HCEC 1CT (cell line): ENCODE results near the gene TPRN.

Experiments used
- DNase-seq: peaks from one replicate; pipeline ENCODE4 v3.0.0-alpha.2; 2017

TPRN gene

DNA sequence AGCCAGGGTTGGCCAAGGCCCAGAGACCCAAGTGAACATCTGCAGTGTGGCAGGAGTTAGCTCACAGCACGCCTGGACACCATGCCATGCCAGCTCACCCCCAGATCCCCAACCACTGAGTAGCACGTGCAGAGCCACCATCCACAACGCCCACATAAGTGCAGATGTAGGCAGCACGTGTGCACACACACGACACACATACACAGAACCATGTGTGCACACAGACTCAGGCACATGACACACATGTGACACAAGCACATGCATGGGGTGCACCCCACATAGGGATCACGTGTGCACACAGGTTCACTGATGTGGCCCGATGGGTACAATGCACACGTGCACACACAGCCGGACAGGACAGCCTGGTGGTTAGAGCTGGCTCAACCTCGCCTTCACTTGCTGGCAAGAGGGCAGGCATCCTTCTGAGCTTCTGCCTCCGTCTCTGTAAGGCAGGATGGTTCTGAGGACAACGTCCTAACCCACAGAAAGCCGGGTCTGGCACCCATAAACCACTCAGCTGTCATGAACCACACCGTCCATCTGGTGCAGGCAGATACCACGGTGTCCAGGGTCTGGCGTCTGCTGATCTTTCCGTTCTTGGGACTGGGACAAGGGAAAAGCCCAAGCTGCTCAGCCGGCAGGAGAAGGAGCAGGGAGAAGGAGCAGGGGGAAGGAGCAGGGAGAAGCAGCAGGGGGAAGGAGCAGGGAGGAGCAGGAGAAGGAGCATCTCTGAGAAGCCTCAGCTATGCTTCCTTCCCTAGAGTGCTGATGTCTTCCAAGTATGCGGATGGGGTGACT lies 42.7 kb downstream of the TPRN start:
- DNase-seq, result no peak

DNA sequence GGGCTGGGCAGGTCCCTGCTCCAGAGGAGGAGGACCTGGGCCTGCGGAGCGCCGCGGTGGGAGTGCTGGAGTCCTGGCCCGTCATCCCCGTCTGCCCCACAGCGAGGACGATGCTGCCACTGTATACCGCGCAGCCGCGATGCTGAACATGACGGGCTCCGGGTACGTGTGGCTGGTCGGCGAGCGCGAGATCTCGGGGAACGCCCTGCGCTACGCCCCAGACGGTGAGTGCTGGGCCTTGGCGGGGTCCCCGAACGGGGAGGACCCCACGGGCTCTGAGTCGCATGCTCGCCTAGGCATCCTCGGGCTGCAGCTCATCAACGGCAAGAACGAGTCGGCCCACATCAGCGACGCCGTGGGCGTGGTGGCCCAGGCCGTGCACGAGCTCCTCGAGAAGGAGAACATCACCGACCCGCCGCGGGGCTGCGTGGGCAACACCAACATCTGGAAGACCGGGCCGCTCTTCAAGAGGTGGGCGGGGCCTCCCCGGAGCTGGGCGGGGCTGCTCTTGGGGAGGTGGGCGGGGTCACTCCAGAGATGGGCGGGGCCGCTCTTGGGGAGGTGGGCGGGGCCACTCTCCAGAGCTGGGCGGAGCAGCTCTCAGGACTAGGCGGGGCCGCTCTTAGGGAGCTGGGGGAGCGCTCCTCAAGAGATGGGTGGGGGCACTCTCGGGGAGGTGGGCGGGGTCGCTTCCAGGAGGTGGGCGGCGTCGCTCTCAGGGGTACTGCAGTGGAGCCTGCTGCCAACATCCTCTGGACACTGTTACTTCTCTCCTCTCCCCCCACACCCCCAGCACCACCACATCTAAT lies 43.8 kb downstream of the TPRN start:
- DNase-seq, result no peak

DNA sequence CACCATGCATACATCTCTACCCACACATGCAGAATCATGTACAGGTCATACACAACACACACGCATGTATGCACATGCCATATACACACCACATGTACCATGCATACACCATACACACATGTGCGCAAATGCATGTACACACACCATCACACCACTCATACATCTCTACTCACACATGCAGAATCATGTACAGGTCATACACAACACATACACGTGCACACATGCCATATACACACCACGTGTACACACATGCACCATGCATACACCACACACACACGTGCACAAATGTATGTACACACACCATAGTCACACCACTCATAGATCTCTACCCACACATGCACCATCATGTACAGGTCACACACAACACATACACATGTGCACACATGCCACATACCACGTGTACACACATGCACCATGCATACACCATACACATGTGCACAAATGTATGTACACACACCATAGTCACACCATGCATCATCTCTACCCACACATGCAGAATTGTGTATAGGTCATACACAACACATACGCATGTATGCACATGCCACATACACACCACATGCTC lies 47.6 kb downstream of the TPRN start:
- no peak for DNase-seq

DNA sequence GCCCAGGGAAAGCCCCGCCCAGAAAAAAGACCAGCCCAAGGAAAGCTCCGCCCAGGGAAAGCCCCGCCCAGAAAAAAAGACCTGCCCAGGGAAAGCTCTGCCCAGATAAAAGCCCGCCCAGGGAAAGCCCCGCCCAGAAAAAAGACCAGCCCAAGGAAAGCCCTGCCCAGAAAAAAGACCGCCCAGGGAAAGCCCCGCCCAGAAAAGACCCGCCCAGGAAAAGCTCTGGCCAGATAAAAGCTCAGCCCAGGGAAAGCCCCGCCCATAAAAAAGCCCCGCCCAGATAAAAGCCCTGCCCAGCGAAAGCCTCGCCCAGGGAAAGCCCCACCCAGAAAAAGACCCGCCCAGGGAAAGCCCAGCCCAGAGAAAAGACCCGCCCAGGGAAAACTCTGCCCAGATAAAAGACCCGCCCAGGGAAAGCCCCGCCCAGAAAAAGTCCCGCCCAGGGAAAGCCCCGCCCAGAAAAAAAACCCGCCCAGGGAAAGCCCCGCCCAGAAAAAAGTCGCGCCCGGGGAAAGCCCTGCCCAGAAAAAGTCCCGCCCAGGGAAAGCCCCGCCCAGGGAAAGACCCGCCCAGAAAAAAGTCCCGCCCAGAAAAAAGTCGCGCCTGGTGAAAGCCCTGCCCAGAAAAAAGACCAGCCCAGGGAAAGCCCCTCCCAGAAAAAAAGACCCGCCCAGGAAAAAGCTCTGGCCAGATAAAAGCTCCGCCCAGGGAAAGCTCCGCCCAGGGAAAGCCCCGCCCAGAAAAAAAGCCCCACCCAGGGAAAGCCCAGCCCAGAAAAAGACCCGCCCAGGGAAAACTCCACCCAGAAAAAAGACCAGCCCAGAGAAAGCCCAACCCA lies 49.7 kb downstream of the TPRN start:
- DNase-seq, result no peak

DNA sequence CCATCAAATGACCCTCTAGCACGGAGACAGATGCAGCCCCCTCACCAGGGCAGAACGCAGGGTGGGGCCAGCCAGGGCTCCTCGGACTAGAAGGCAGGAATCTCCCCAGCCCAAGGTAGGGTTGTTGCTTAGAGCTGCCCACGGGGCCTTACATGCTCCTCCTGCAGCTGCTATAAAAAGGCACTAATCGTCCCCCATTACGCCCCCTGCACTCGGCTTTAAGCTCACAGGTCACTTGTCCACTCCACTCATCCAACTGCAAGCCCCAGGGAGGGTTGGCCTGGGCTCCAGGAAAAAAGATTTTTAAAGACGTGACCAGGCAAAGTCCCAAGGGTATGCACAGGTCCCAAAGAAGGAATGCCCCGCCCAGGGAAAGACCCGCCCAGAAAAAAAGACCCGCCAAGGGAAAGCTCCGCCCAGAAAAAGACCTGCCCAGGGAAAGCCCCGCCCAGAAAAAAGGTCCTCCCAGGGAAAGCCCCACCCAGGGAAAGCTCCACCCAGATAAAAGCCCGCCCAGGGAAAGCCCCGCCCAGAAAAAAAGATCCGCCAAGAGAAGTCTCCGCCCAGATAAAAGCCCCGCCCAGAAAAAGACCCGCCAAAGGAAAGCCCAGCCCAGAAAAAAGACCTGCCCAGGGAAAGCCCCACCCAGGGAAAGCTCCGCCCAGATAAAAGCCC lies 50.5 kb downstream of the TPRN start:
- no peak for DNase-seq

DNA sequence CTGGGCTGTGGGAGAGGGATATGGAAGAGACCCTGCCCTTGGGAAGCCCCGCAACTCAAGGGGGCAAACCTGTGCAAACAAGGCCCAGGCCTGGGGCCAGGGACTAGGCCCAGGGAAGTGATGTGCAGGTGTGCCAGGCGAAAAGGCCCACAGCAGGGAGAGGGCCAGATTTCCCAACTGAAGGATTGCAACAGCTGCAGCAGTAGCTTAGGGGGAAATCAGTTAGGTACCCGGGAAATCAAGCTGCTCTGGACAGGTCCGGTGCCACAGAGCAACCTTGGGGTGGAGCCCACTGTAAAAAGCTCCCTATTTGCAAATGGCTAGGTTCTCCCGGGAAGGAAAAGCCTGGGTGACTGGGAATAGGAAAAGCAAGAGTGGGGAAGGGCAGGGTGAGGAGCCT lies 51.2 kb downstream of the TPRN start:
- DNase-seq, result no peak

DNA sequence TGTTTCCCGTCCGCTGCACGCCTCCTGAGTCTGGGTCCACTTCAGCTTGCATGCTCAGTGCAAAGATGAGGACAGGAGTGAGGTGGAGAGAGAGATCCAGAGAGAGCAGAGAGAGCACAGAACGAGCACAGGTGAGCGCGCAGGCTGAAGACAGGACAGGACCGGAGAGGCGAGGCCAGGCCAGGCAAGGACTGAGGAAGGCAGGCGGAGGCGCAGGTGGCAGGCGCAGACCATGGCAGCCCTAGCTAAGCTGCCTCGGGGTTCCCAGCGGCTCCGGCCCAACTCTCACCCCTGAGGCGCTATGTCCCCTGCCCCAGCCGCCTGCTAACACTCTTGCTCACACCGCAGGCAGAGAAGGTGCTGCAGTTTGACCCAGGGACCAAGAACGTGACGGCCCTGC lies 51.9 kb downstream of the TPRN start:
- DNase-seq, result no peak

DNA sequence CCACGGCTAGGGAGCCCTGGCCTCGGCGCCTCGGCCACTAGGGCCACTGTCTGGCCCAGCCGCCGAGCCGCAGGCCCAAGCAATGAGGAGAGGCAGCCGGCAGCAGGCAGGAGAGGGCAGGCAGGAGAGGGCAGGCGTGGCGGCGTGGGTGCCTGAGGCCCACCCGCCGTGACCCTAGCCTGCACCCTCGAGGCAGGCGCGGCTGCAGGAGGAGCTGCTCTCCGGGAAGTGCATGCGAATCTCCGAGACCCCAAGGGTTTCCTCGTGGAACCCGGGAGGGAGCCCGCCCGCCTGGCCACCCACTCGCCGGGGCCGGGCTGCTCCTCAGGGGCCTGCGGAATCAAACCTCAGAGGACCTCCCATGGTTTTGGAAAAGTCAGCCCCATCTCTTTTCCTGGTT lies 52.3 kb downstream of the TPRN start:
- no peak for DNase-seq

DNA sequence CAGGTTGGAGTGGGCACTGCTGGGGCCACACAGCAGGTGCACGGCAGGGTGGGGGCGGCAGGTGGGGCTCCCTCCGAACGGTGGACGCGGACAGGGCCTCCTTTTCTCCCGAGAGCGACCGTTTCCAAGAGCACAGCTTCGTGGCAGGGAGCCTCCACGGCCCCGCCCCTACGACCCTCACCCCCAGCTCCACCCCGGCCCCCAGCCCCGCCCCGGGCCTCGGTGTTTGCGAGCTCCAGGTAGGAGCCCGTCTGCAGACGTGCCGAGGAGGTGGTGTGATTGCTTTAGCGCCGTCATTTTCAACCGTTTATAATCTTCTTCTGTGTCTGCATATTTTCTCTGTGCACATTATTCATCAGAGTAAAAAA lies 52.8 kb downstream of the TPRN start:
- no peak for DNase-seq

DNA sequence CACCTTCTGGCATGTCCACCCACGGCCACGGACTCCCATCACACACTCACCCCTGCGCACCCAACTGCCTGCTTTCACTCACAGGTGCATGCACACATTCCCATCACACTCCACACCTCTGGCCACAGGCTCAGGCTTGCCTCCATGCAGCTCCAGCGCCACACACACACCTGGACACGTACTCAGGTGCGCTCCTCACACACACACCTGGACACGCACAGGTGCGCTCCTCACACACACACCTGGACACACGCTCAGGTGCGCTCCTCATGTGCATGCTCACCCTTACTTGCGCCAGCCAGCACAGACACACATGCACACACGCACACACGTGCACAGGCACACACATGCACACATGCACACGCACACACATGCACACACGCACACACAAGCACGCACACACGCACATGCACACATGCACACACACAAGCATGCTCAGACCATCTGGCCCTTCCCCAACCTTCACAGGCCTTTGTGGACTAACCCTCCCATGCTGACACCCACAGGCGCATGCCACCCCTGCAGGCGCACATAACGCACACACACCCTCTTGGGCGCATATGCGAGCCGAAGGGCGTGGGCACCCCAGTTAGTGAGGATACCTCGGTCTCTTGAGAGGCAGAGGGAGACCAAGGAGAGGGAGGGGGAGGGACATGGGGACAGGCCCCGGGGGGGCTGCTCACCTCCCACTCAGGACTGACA lies 53.3 kb downstream of the TPRN start:
- DNase-seq, result no peak

DNA sequence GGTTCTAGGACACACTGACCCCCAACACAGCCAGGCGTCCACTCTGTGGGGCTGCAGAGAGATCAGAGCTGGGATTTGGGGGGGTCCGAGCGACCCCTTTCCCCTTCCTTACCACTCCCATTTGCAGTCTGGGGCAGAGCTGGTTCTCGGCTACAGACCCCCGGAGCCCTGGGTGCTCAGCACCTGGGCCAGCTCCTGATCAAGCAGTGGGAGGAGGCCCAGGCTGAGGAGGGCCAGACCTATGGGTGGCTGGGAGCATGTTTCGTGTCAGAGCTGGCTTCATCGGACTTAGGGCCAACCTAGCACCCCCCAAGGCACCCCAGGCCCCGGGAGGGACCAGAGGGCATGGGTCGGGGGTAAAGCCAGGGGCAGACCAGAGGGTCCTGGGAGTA lies 54.0 kb downstream of the TPRN start:
- DNase-seq, result no peak

DNA sequence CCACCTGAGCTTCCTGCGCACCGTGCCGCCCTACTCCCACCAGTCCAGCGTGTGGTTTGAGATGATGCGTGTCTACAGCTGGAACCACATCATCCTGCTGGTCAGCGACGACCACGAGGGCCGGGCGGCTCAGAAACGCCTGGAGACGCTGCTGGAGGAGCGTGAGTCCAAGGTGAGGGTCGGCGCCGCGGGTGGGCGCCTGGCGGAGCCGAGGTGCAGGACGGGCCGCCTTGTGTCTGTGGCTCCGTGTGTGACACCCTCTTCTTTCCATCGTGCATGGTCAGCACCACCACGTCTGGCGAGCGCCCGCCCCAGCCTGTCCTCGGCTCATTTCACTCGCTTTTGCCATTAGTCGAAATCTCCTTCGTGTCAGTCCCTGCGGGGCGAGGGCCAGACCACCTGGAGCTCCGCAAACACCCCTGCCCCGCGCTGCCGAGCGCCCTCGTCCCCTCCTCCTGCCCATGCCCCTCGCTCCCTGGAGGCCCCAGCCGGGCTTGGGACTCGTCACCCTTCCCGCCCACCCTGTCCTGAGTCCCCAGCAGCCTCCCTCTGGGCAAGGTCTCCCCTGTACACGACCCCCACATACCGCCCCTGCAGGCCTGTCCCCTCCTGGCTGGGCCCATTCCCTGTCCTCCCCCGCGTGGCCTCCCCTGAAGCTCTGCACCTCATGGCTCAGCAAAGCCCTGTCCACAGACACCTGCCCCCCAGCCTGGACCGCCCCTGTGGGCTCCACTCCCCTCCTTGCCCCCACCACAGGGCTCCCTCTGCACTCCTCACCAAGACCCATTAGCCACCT lies 54.6 kb downstream of the TPRN start:
- no peak for DNase-seq

DNA sequence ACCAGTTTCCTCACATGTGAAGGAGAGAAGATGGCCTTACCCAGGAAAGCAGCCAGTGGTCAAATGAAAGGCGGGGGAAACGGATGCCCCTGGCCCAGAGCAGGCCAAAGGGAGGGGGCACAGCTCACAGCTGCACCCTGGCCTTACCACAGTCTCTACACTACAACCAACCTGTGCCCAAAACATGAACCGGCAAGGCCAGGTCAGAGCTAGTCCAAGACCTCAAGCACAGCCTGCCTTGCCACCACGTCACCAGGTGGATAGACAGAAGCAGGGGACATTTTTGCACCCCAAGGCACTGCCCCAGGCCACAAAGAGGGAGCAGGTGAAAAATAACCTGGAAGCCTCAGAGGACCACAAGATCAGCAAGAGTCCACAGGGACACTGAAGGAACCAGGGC lies 57.1 kb downstream of the TPRN start:
- DNase-seq, result no peak

DNA sequence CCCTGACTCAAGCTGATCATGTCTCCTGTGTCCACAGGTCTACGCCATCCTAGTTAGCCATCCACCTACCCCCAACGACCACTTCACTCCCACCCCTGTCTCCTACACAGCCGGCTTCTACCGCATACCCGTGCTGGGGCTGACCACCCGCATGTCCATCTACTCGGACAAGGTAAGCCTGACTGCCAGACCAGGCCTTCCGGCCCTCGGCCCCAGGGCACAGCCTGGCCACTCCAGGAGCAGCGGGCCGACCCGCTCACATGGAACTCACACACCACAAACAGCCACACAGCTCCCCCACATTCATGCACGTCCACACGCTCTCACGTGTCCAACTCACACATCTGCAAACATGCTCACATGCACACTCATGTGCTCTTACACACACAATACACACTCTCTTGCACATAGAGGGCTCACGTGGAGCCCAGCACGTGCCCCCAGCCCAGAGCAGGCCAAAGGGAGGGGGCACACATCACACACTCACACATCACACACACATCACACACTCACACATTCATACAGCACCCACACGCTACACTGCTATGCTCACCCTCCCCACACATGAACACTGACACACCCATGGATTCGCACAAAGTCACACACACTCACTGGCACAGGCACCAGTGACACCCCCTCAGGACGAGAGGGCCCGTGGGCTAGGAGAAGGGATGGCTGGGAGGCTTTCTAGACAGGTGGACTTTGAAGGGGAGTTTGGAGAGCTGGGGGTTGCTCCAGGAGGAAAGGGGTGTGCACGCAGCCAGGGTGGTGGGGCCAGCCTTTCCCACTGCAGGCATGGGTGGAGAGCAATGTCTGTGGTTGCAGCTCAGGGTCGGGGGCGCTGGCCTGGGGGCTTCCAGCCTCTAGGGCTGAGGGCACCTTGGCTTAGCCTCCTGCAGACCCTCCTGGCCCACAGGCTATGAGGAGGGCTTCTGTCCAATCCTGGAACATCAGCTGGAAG lies 58.3 kb downstream of the TPRN start:
- no peak for DNase-seq
